Thyroid gland (tissue), 4 donors: ENCODE measurements around the gene MMP14.

Experiments used
- CTCF ChIP-seq, 6 experiments: fragments of 200-600 bp in 3 of 6; fragments of 450-650 bp in 3 of 6; sonication (generic) in 3 of 6; IDR thresholded peaks; one replicate each; pipeline ENCODE4 v1.5.1; 2016 to 2019; ENCODE audit warnings: antibody characterized with exemption in 6 of 6, mild to moderate bottlenecking in 2 of 6, inconsistent platforms in 1 of 6, moderate library complexity in 1 of 6
- POLR2A ChIP-seq, 2 donors: fragments of 450-650 bp; IDR thresholded peaks; one replicate each; pipeline ENCODE4 v1.6.1; 2017; ENCODE audit warnings: antibody characterized with exemption in 2 of 2, mild to moderate bottlenecking in 2 of 2, moderate library complexity in 1 of 2

- TF ChIP-seq CTCF (IDR thresholded peaks at IDR 0.05) (no peak), POLR2A (IDR thresholded peaks at IDR 0.05) (no peak)
Measured at GRCh38 chr14:22813145-22813544, 23.2 kb upstream of the MMP14 start.
